ENCODE data around the gene ADSL. TPM values are rescaled to one million over a fixed set of nuclear protein-coding genes. Genes with fewer than 3 reads are reported as not detected.
"Not testable (repeated sequence)": the region's sequence is repeated elsewhere in the genome, so short reads cannot be mapped to it uniquely, and the experiment has no call there.

The ADSL gene
- total RNA-seq, 1 donor from 2014 or later, result 52.0 TPM

- DNase-seq, result peak; percentile 60
- ATAC-seq (ENCODE audit: poor library complexity), result peak; percentile 34
- intact Hi-C loops (cut with DNase I), result loop anchor here (10.0 kb wide), 1 partner anchor 313 kb away; no protein-coding TSS in a partner anchor
Measured at GRCh38 chr22:40348025-40348658, 1.8 kb downstream of the ADSL start.

GRCh38 chr22:40352763-40353162 lies 6.5 kb downstream of the ADSL start:
- intact Hi-C loops (cut with DNase I), result no loop called here
- DNase-seq (no peak), ATAC-seq (ENCODE audit: poor library complexity) (no peak)

- ATAC-seq (ENCODE audit: poor library complexity) (no peak), DNase-seq (no peak)
- intact Hi-C loops (cut with DNase I), result no loop called here
Measured at GRCh38 chr22:40361100-40361499, 14.8 kb downstream of the ADSL start.

GRCh38 chr22:40363059-40363458 lies 16.8 kb downstream of the ADSL start:
- ATAC-seq (ENCODE audit: poor library complexity) (no peak), DNase-seq (no peak)
- intact Hi-C loops (cut with DNase I), result no loop called here

- DNase-seq, result no peak
- intact Hi-C loops (cut with DNase I), result no loop called here
- ATAC-seq (ENCODE audit: poor library complexity), result no peak
Measured at GRCh38 chr22:40364431-40364830, 18.1 kb downstream of the ADSL start.

- ATAC-seq (ENCODE audit: poor library complexity) (no peak), DNase-seq (no peak)
- intact Hi-C loops (cut with DNase I), result no loop called here
Measured at GRCh38 chr22:40366068-40366467, 19.8 kb downstream of the ADSL start.

- no peak for ATAC-seq (ENCODE audit: poor library complexity)
- intact Hi-C loops (cut with DNase I), result no loop called here
- DNase-seq, result no peak
Measured at GRCh38 chr22:40367342-40367741, 21.0 kb downstream of the ADSL start.

GRCh38 chr22:40368016-40368415 lies 21.7 kb downstream of the ADSL start:
- DNase-seq, result no peak
- intact Hi-C loops (cut with DNase I), result no loop called here
- ATAC-seq (ENCODE audit: poor library complexity), result no peak

- DNase-seq, result no peak
- no peak for ATAC-seq (ENCODE audit: poor library complexity)
- intact Hi-C loops (cut with DNase I), result no loop called here
Measured at GRCh38 chr22:40368836-40369235, 22.5 kb downstream of the ADSL start.

GRCh38 chr22:40374567-40374966 lies 28.3 kb downstream of the ADSL start:
- ATAC-seq (ENCODE audit: poor library complexity) (no peak), DNase-seq (no peak)
- intact Hi-C loops (cut with DNase I), result no loop called here

GRCh38 chr22:40376149-40376548 lies 29.8 kb downstream of the ADSL start:
- ATAC-seq (ENCODE audit: poor library complexity) (no peak), DNase-seq (no peak)
- intact Hi-C loops (cut with DNase I), result no loop called here

- ATAC-seq (ENCODE audit: poor library complexity) (no peak), DNase-seq (no peak)
- intact Hi-C loops (cut with DNase I), result no loop called here
Measured at GRCh38 chr22:40377931-40378330, 31.6 kb downstream of the ADSL start.

- intact Hi-C loops (cut with DNase I); DNase-seq; ATAC-seq (ENCODE audit: poor library complexity): not testable (repeated sequence)
Measured at GRCh38 chr22:40378448-40378847, 32.1 kb downstream of the ADSL start.

- DNase-seq, result no peak
- ATAC-seq (ENCODE audit: poor library complexity), result no peak
- intact Hi-C loops (cut with DNase I), result no loop called here
Measured at GRCh38 chr22:40381461-40381860, 35.2 kb downstream of the ADSL start.

- ATAC-seq (ENCODE audit: poor library complexity) (no peak), DNase-seq (no peak)
- intact Hi-C loops (cut with DNase I), result no loop called here
Measured at GRCh38 chr22:40383905-40384304, 37.6 kb downstream of the ADSL start.

- intact Hi-C loops (cut with DNase I), result no loop called here
- no peak for DNase-seq
- ATAC-seq (ENCODE audit: poor library complexity), result peak; percentile 12
Measured at GRCh38 chr22:40385036-40385782, 38.9 kb downstream of the ADSL start.

GRCh38 chr22:40387746-40388145 lies 41.4 kb downstream of the ADSL start:
- ATAC-seq (ENCODE audit: poor library complexity) (no peak), DNase-seq (no peak)
- intact Hi-C loops (cut with DNase I), result no loop called here

- no peak for ATAC-seq (ENCODE audit: poor library complexity)
- intact Hi-C loops (cut with DNase I), result no loop called here
- DNase-seq, result no peak
Measured at GRCh38 chr22:40388231-40388630, 41.9 kb downstream of the ADSL start.

- intact Hi-C loops (cut with DNase I), result no loop called here
Measured at GRCh38 chr22:40391417-40391816, 45.1 kb downstream of the ADSL start.

GRCh38 chr22:40392618-40393017 lies 46.3 kb downstream of the ADSL start:
- intact Hi-C loops (cut with DNase I), result no loop called here
- no peak for ATAC-seq (ENCODE audit: poor library complexity)
- no peak for DNase-seq

More at GRCh38 chr22:40391417-40391816, 45.1 kb downstream of the ADSL start:
- ATAC-seq (ENCODE audit: poor library complexity) (no peak), DNase-seq (no peak)
